SK-N-MC (cell line): Measurements from ENCODE around the gene ARHGAP24.

ENCODE experiments used
- EZH2 ChIP-seq: fragments of 200-600 bp; sonication (generic); IDR thresholded peaks from one replicate; pipeline ENCODE4 v1.6.1; 2017; ENCODE audit warnings: antibody characterized with exemption
- POLR2AphosphoS5 ChIP-seq: IDR thresholded peaks from 2 replicates; pipeline ENCODE4 v1.6.1; 2012; ENCODE audit warnings: mild to moderate bottlenecking, low read depth, low read length, borderline replicate concordance

DNA sequence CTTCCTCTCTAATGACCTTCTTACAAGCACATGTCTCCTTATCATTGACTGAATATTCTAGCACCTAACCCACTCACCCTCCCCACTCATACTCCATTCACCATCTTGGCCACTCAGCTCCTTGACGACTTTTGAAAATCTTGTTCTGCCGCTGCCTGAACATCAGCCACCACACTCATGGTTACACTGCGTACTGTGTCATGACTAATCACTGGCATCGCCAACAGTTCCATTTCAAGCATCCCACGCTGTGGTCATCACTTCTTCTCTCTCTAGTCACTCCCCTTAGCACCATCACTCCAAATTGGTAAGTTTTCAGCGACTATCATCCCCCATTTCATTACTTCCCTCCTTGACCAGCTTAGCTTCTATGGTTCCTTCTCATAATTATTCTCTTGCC lies 532.1 kb downstream of the ARHGAP24 start:
- TF ChIP-seq POLR2AphosphoS5 (no peak), EZH2 (no peak)
